Measurements from ENCODE around the gene ENOX1.
A peak's percentile ranks its signal among the peaks of the same experiment; 100 is the strongest.

Gene ENOX1

GRCh38 chr13:43387880-43388279 lies 398.9 kb downstream of the ENOX1 start:
- DNase-seq (ENCODE audit: low spot score), result no peak

GRCh38 chr13:43383498-43384165 lies 403.1 kb downstream of the ENOX1 start:
- DNase-seq (ENCODE audit: low spot score), result no peak

- DNase-seq (ENCODE audit: low spot score), result no peak
Measured at GRCh38 chr13:43379738-43380137, 407.0 kb downstream of the ENOX1 start.

GRCh38 chr13:43377973-43378372 lies 408.8 kb downstream of the ENOX1 start:
- DNase-seq (ENCODE audit: low spot score), result no peak

GRCh38 chr13:43377149-43377548 lies 409.6 kb downstream of the ENOX1 start:
- DNase-seq (ENCODE audit: low spot score), result no peak

GRCh38 chr13:43376596-43376995 lies 410.2 kb downstream of the ENOX1 start:
- DNase-seq (ENCODE audit: low spot score), result no peak

GRCh38 chr13:43375797-43376465 lies 410.8 kb downstream of the ENOX1 start:
- no peak for DNase-seq (ENCODE audit: low spot score)

- no peak for DNase-seq (ENCODE audit: low spot score)
Measured at GRCh38 chr13:43374621-43375020, 412.2 kb downstream of the ENOX1 start.

GRCh38 chr13:43373400-43373799 lies 413.4 kb downstream of the ENOX1 start:
- no peak for DNase-seq (ENCODE audit: low spot score)

- DNase-seq (ENCODE audit: low spot score), result no peak
Measured at GRCh38 chr13:43370842-43371241, 415.9 kb downstream of the ENOX1 start.

- DNase-seq (ENCODE audit: low spot score), result no peak
Measured at GRCh38 chr13:43369319-43369718, 417.5 kb downstream of the ENOX1 start.

- DNase-seq (ENCODE audit: low spot score), result peak; percentile 30
Measured at GRCh38 chr13:43368003-43368402, 418.8 kb downstream of the ENOX1 start.

- DNase-seq (ENCODE audit: low spot score), result no peak
Measured at GRCh38 chr13:43365039-43365344, 421.8 kb downstream of the ENOX1 start.

GRCh38 chr13:43364210-43365038 lies 422.3 kb downstream of the ENOX1 start:
- peak; percentile 50 for DNase-seq (ENCODE audit: low spot score)

- DNase-seq (ENCODE audit: low spot score), result no peak
Measured at GRCh38 chr13:43363156-43363953, 423.4 kb downstream of the ENOX1 start.

- DNase-seq (ENCODE audit: low spot score), result no peak
Measured at GRCh38 chr13:43362556-43362955, 424.2 kb downstream of the ENOX1 start.

GRCh38 chr13:43360892-43361610 lies 425.7 kb downstream of the ENOX1 start:
- peak; percentile 34 for DNase-seq (ENCODE audit: low spot score)

GRCh38 chr13:43360171-43360570 lies 426.6 kb downstream of the ENOX1 start:
- DNase-seq (ENCODE audit: low spot score), result no peak

- no peak for DNase-seq (ENCODE audit: low spot score)
Measured at GRCh38 chr13:43359536-43359935, 427.2 kb downstream of the ENOX1 start.

- no peak for DNase-seq (ENCODE audit: low spot score)
Measured at GRCh38 chr13:43357564-43357963, 429.2 kb downstream of the ENOX1 start.

GRCh38 chr13:43356567-43356966 lies 430.2 kb downstream of the ENOX1 start:
- DNase-seq (ENCODE audit: low spot score), result no peak

GRCh38 chr13:43355774-43356173 lies 431.0 kb downstream of the ENOX1 start:
- DNase-seq (ENCODE audit: low spot score), result no peak
